HepG2 (cell line): ENCODE data around the gene HCK. TPM values are rescaled to one million over a fixed set of nuclear protein-coding genes. Genes with fewer than 3 reads are reported as not detected.

ENCODE experiments used
- ATAC-seq: fragments of 200-7000 bp; cut with Tn5 transposase; 3 replicates; pipeline ENCODE4 v1.9.1; 2020; ENCODE audit warnings: mild to moderate bottlenecking, moderate library complexity
- BruUV-seq: library from RNA; stranded (reverse); fragments of 400-500 nt; replicated peaks from 2 replicates; lab custom pipeline; 2021; lab: Mats Ljungman, UMichigan
- CTCF ChIA-PET: fragments of 300-600 bp; formaldehyde crosslinking; extraction: SDS; loops from one replicate; lab custom pipeline; 2021; ENCODE audit warnings: low total read pairs, inconsistent platforms, low intra/inter-chr PET ratio; lab: Yijun Ruan, JAX
- POLR2A ChIA-PET: fragments of 350-600 bp; sonication (Branson Sonifier 250); formaldehyde crosslinking; loops from one replicate; lab custom pipeline; 2020; ENCODE audit warnings: antibody characterized with exemption, inconsistent platforms; lab: Yijun Ruan, JAX
- DNase-seq: peaks from one replicate; pipeline ENCODE4 v3.0.0-alpha.2; 2015; ENCODE audit warnings: low spot score
- FAIRE-seq: peaks from 3 replicates; lab custom pipeline; 2011; peaks lifted over from hg19 to GRCh38; lab: Jason Lieb, UNC
- H2AFZ ChIP-seq: one replicate; pipeline ENCODE4 v1.6.1; 2011; ENCODE audit warnings: low read length, inconsistent platforms
- H3K27ac ChIP-seq: fragments of 300-600 bp; 3 replicates; pipeline ENCODE4 v1.8.0; 2011; ENCODE audit warnings: mixed run types, mild to moderate bottlenecking, mixed read lengths, low read length, inconsistent platforms; ENCODE audit not compliant: insufficient read depth; ENCODE audit errors: extremely low read length
- H3K27me3 ChIP-seq, 2 experiments: fragments of 200-600 bp in 1 of 2; 2 replicates in 1 of 2; 3 replicates in 1 of 2; pipeline versions ENCODE4 v1.6.0 to v1.8.0; 2011; ENCODE audit warnings: low read length in 2 of 2, mild to moderate bottlenecking in 2 of 2, moderate library complexity in 2 of 2, inconsistent platforms in 1 of 2; ENCODE audit not compliant: insufficient read depth in 2 of 2, control insufficient read depth in 1 of 2
- H3K36me3 ChIP-seq, 2 experiments: fragments of 200-600 bp in 1 of 2; replicated peaks in 1 of 2; 2 replicates in 1 of 2; 3 replicates in 1 of 2; pipeline versions ENCODE4 v1.5.1 to v1.8.0; 2011; ENCODE audit warnings: low read length in 2 of 2, inconsistent platforms in 1 of 2; ENCODE audit not compliant: insufficient read depth in 2 of 2, control insufficient read depth in 1 of 2
- H3K4me1 ChIP-seq: 2 replicates; pipeline ENCODE4 v1.5.1; 2012; ENCODE audit warnings: low read length, inconsistent platforms; ENCODE audit not compliant: insufficient read depth
- H3K4me2 ChIP-seq: 2 replicates; pipeline ENCODE4 v1.6.0; 2011; ENCODE audit warnings: low read depth, low read length, inconsistent platforms
- H3K4me3 ChIP-seq, 3 experiments: fragments of 200-600 bp in 1 of 3; sonication (generic), shearing (Covaris generic) in 1 of 3; replicated peaks in 1 of 3; 2 replicates each; pipeline ENCODE4 v1.5.1; 2011 to 2016; ENCODE audit warnings: low read length in 3 of 3, inconsistent platforms in 2 of 3, low read depth in 2 of 3, mild to moderate bottlenecking in 2 of 3, control low read depth in 1 of 3, mixed read lengths in 1 of 3; ENCODE audit not compliant: insufficient read depth in 1 of 3
- H3K79me2 ChIP-seq: one replicate; pipeline ENCODE4 v1.6.1; 2011; ENCODE audit warnings: low read length, inconsistent platforms; ENCODE audit not compliant: insufficient read depth
- H3K9ac ChIP-seq: 2 replicates; pipeline ENCODE4 v1.6.0; 2011; ENCODE audit warnings: mild to moderate bottlenecking, low read depth, low read length, inconsistent platforms; ENCODE audit not compliant: insufficient read depth
- H3K9me3 ChIP-seq: 2 replicates; pipeline ENCODE4 v1.5.1; 2012; ENCODE audit warnings: mild to moderate bottlenecking, low read length
- H4K20me1 ChIP-seq: 2 replicates; pipeline ENCODE4 v1.6.0; 2011; ENCODE audit warnings: inconsistent platforms, mild to moderate bottlenecking, low read length, moderate library complexity; ENCODE audit not compliant: insufficient read depth
- FOXJ3 ChIP-seq: sonication (generic); formaldehyde crosslinking; IDR thresholded peaks from 2 replicates; pipeline ENCODE4 v1.4.0; 2020; ENCODE audit warnings: missing genetic modification reagents, mild to moderate bottlenecking, borderline replicate concordance
- HOXA9 ChIP-seq: sonication (generic); formaldehyde crosslinking; IDR thresholded peaks from 2 replicates; pipeline ENCODE4 v1.8.1; 2022; ENCODE audit warnings: missing genetic modification reagents, mild to moderate bottlenecking, moderate library complexity, borderline replicate concordance
- SATB2 ChIP-seq: sonication (generic); formaldehyde crosslinking; IDR thresholded peaks from 2 replicates; pipeline ENCODE4 v1.5.0; 2020; ENCODE audit warnings: missing genetic modification reagents
- TAF1 ChIP-seq: sonication (generic); formaldehyde crosslinking; IDR thresholded peaks from 2 replicates; pipeline ENCODE4 v1.4.0; 2020; ENCODE audit warnings: missing genetic modification reagents
- ZNF224 ChIP-seq: sonication (generic); formaldehyde crosslinking; IDR thresholded peaks from 2 replicates; pipeline ENCODE4 v1.5.0; 2020; ENCODE audit warnings: mild to moderate bottlenecking, missing genetic modification reagents
- ZNF629 ChIP-seq: sonication (generic); formaldehyde crosslinking; conservative IDR thresholded peaks from 2 replicates; pipeline ENCODE4 v1.5.0; 2020; ENCODE audit warnings: missing genetic modification reagents
- ZUFSP ChIP-seq: sonication (generic); formaldehyde crosslinking; IDR thresholded peaks from 2 replicates; pipeline ENCODE4 v1.9.0; 2021; ENCODE audit warnings: missing genetic modification reagents, mild to moderate bottlenecking, borderline replicate concordance
- WGBS: methylation state at CpG from one replicate; pipeline ENCODE4 v1.1.6; 2017; ENCODE audit warnings: low lambda C conversion rate; 5-methylcytosine and 5-hydroxymethylcytosine counted together
- in situ Hi-C: cut with HindIII; loops from 2 replicates; pipeline ENCODE4 v1.10.0; 2017; ENCODE audit warnings: low pct_unique_long_range_greater_than_20kb; ENCODE audit not compliant: extremely low pct_ligation_motif_present
- intact Hi-C: fragments of 100-400 bp; cut with micrococcal nuclease; formaldehyde crosslinking; loops from one replicate; pipeline ENCODE4 v1.10.0; 2022; ENCODE audit not compliant: unreplicated experiment
- polyA plus RNA-seq, 8 experiments: library from polyadenylated mRNA; depleted of rRNA in 3 of 8; stranded (reverse) in 7 of 8; unstranded in 1 of 8; fragments of >200 nt; fragmentation: Illumina TruSeq in 4 of 8; extraction: Trizol in 4 of 8; gene quantifications; 2 replicates each; pipeline versions ENCODE4 v1.2.1 to v1.2.3, GENCODE V29; 2011 to 2016; ENCODE audit warnings: low read depth in 4 of 8, missing spikeins in 1 of 8, mixed read lengths in 1 of 8; ENCODE audit not compliant: insufficient read depth in 1 of 8
- total RNA-seq, 5 experiments: library from RNA; depleted of rRNA; stranded (reverse); fragments of >200 nt; fragmentation: Illumina TruSeq; extraction: Trizol; gene quantifications; 2 replicates each; pipeline ENCODE4 v1.2.3, GENCODE V29; 2016; ENCODE audit warnings: low read depth in 1 of 5
- TF ChIP-seq, protein P1 (sequence below): sonication (generic); formaldehyde crosslinking; IDR thresholded peaks from 2 replicates; pipeline ENCODE4 v1.8.0; 2022; ENCODE audit warnings: mild to moderate bottlenecking, missing genetic modification reagents; ENCODE audit not compliant: insufficient replicate concordance
- TF ChIP-seq, protein P2 (sequence below): sonication (generic); formaldehyde crosslinking; IDR thresholded peaks from 2 replicates; pipeline ENCODE4 v1.8.1; 2023; ENCODE audit warnings: mild to moderate bottlenecking, moderate library complexity, missing genetic modification reagents
- TF ChIP-seq, protein P3 (sequence below): sonication (generic); formaldehyde crosslinking; IDR thresholded peaks from 2 replicates; pipeline ENCODE4 v1.5.0; 2020; ENCODE audit warnings: mild to moderate bottlenecking, missing genetic modification reagents, moderate library complexity

HCK gene
- total and polyA plus RNA-seq, 2 of the 13 experiments (the other 11 are each of a cell fraction or from before 2014, with no cell fraction given): 0.04 TPM; not detected in 1

- TF ChIP-seq, protein P1, sequence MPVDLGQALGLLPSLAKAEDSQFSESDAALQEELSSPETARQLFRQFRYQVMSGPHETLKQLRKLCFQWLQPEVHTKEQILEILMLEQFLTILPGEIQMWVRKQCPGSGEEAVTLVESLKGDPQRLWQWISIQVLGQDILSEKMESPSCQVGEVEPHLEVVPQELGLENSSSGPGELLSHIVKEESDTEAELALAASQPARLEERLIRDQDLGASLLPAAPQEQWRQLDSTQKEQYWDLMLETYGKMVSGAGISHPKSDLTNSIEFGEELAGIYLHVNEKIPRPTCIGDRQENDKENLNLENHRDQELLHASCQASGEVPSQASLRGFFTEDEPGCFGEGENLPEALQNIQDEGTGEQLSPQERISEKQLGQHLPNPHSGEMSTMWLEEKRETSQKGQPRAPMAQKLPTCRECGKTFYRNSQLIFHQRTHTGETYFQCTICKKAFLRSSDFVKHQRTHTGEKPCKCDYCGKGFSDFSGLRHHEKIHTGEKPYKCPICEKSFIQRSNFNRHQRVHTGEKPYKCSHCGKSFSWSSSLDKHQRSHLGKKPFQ (CRISPR knock-in tag): no peak
- TF ChIP-seq ZNF629 (CRISPR knock-in tag) (peak; percentile 78), ZNF224 (CRISPR knock-in tag) (no peak), SATB2 (CRISPR knock-in tag) (no peak)
- TF ChIP-seq, all 625 proteins: peak for 1
- in situ Hi-C loops: no loop called here
- CTCF ChIA-PET: no interaction called here
These were observed 31.4 kb downstream of the HCK start for GRCh38 chr20:32083469-32083868.

GRCh38 chr20:32087070-32087469 lies 35.0 kb downstream of the HCK start:
- peaks cover 13 to 44% of the 10 kb centered on the region in 2 experiments; a peak in 4 of 5 replicates for H3K27me3 ChIP-seq
- ChIA-PET POLR2A (no interaction called here), CTCF (no interaction called here)
- no peaks in the 10 kb centered on the region for H4K20me1 ChIP-seq
- H3K9ac ChIP-seq: no peak overlapping the region
- no peak overlapping the region for H3K4me2 ChIP-seq
- in situ Hi-C loops: no loop called here
- H2AFZ ChIP-seq: no peak overlapping the region
- H3K27ac ChIP-seq: no peak overlapping the region
- no peak for DNase-seq
- 0 out of 2 replicates have a peak, but pooled peaks cover 2% of the 10 kb centered on the region for H3K4me1 ChIP-seq
- intact Hi-C loops: no loop called here
- FAIRE-seq: no peak
- H3K36me3 ChIP-seq: no peaks in the 10 kb centered on the region
- H3K9me3 ChIP-seq: no peaks in the 10 kb centered on the region
- ATAC-seq: no peak
- TF ChIP-seq TAF1 (CRISPR knock-in tag) (no peak), HOXA9 (CRISPR knock-in tag) (no peak), FOXJ3 (CRISPR knock-in tag) (no peak), ZUFSP (CRISPR knock-in tag) (no peak)
- TF ChIP-seq, protein P2, sequence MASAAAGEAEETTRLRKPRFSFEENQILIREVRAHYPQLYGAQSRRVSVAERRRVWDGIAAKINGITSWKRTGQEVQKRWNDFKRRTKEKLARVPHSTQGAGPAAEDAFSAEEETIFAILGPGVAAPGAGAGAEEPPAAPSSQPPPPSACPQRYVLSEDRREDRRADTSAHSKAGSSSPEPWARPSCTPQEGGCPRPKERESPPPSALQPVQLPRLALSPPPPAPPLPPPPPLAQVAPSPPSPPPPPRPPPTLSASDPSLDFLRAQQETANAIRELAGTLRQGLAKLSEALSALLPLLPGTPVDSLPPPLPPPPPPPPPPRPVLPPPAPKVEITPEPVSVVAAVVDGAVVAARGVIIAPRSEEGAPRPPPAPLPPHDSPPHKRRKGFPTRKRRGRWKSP (CRISPR knock-in tag): no peak
- TF ChIP-seq, protein P3, sequence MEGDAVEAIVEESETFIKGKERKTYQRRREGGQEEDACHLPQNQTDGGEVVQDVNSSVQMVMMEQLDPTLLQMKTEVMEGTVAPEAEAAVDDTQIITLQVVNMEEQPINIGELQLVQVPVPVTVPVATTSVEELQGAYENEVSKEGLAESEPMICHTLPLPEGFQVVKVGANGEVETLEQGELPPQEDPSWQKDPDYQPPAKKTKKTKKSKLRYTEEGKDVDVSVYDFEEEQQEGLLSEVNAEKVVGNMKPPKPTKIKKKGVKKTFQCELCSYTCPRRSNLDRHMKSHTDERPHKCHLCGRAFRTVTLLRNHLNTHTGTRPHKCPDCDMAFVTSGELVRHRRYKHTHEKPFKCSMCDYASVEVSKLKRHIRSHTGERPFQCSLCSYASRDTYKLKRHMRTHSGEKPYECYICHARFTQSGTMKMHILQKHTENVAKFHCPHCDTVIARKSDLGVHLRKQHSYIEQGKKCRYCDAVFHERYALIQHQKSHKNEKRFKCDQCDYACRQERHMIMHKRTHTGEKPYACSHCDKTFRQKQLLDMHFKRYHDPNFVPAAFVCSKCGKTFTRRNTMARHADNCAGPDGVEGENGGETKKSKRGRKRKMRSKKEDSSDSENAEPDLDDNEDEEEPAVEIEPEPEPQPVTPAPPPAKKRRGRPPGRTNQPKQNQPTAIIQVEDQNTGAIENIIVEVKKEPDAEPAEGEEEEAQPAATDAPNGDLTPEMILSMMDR (CRISPR knock-in tag): no peak
- BruUV-seq: no TSS peak
- no peak overlapping the region for H3K4me3 ChIP-seq
- WGBS: 29% methylated on average over 3 of the region's 3 CpGs
- H3K79me2 ChIP-seq: no peaks in the 10 kb centered on the region

More at GRCh38 chr20:32083469-32083868, 31.4 kb downstream of the HCK start:
- peaks cover 13 to 50% of the 10 kb centered on the region in 2 experiments; a peak in 4 of 5 replicates for H3K27me3 ChIP-seq
- H3K4me1 ChIP-seq: peaks cover 12% of the 10 kb centered on the region
- H3K36me3 ChIP-seq: no peaks in the 10 kb centered on the region
- H3K4me3 ChIP-seq: no peak overlapping the region
- FAIRE-seq: no peak
- H2AFZ ChIP-seq: no peak overlapping the region
- H3K79me2 ChIP-seq: no peaks in the 10 kb centered on the region
- no peak overlapping the region for H3K4me2 ChIP-seq
- 46% methylated on average over 6 of the region's 6 CpGs for WGBS
- no peak overlapping the region for H3K9ac ChIP-seq
- intact Hi-C loops: no loop called here
- ATAC-seq: no peak
- H3K9me3 ChIP-seq: no peaks in the 10 kb centered on the region
- BruUV-seq: no TSS peak
- no peaks in the 10 kb centered on the region for H4K20me1 ChIP-seq
- no peak overlapping the region for H3K27ac ChIP-seq
- POLR2A ChIA-PET: no interaction called here
- no peak for DNase-seq
